Trophoblast cell (in vitro differentiated cells and primary cell): ENCODE measurements around the gene ZC3H14.

Source experiments
- DNase-seq, 2 donors: peaks; one replicate each; pipeline ENCODE4 v3.0.0-alpha.2; 2016
- H2AFZ ChIP-seq: 2 replicates; pipeline ENCODE4 v1.6.1; 2013; ENCODE audit warnings: low read length, moderate library complexity, mild to moderate bottlenecking; ENCODE audit not compliant: insufficient read depth, poor library complexity
- H2AK5ac ChIP-seq: 2 replicates; pipeline ENCODE4 v1.6.1; 2013; ENCODE audit warnings: mild to moderate bottlenecking, low read length
- H2BK120ac ChIP-seq: 2 replicates; pipeline ENCODE4 v1.6.1; 2013; ENCODE audit warnings: low read length, mild to moderate bottlenecking, moderate library complexity; ENCODE audit not compliant: insufficient read depth, poor library complexity
- H2BK12ac ChIP-seq: 2 replicates; pipeline ENCODE4 v1.6.1; 2013; ENCODE audit warnings: mild to moderate bottlenecking, low read length, moderate library complexity
- H2BK5ac ChIP-seq: 2 replicates; pipeline ENCODE4 v1.6.1; 2013; ENCODE audit warnings: low read length, low read depth, moderate library complexity, mild to moderate bottlenecking; ENCODE audit not compliant: poor library complexity
- H3K14ac ChIP-seq: 2 replicates; pipeline ENCODE4 v1.6.1; 2013; ENCODE audit warnings: mild to moderate bottlenecking, low read length
- H3K18ac ChIP-seq: 2 replicates; pipeline ENCODE4 v1.6.1; 2013; ENCODE audit warnings: mild to moderate bottlenecking, low read length
- H3K23ac ChIP-seq: 2 replicates; pipeline ENCODE4 v1.6.1; 2013; ENCODE audit warnings: low read length
- H3K27ac ChIP-seq: 2 replicates; pipeline ENCODE4 v1.5.1; 2013; ENCODE audit warnings: low read depth, mild to moderate bottlenecking, inconsistent platforms, low read length, moderate library complexity
- H3K27me3 ChIP-seq: 2 replicates; pipeline ENCODE4 v1.6.1; 2013; ENCODE audit warnings: inconsistent platforms, mild to moderate bottlenecking, low read length, moderate library complexity; ENCODE audit not compliant: insufficient read depth
- H3K36me3 ChIP-seq, 2 experiments: 1 replicate in 1 of 2; 2 replicates in 1 of 2; pipeline ENCODE4 v1.6.1; 2013; ENCODE audit warnings: low read length in 2 of 2, mild to moderate bottlenecking in 2 of 2, moderate library complexity in 1 of 2; ENCODE audit not compliant: insufficient read depth in 2 of 2, control insufficient read depth in 1 of 2
- H3K4ac ChIP-seq: 2 replicates; pipeline ENCODE4 v1.6.1; 2013; ENCODE audit warnings: low read depth, mild to moderate bottlenecking, low read length, moderate library complexity
- H3K4me1 ChIP-seq, 2 experiments: 1 replicate in 1 of 2; 2 replicates in 1 of 2; pipeline ENCODE4 v1.6.1; 2013; ENCODE audit warnings: low read length in 2 of 2, mild to moderate bottlenecking in 2 of 2, moderate library complexity in 1 of 2; ENCODE audit not compliant: insufficient read depth in 2 of 2, control insufficient read depth in 1 of 2
- H3K4me2 ChIP-seq: 2 replicates; pipeline ENCODE4 v1.6.1; 2013; ENCODE audit warnings: inconsistent platforms, mild to moderate bottlenecking, low read length, moderate library complexity
- H3K4me3 ChIP-seq: 2 replicates; pipeline ENCODE4 v1.5.1; 2013; ENCODE audit warnings: mild to moderate bottlenecking, low read depth, low read length, inconsistent platforms
- H3K79me1 ChIP-seq: one replicate; pipeline ENCODE4 v1.6.1; 2013; ENCODE audit warnings: low read length
- H3K79me2 ChIP-seq: 2 replicates; pipeline ENCODE4 v1.6.1; 2013; ENCODE audit warnings: low read length, mild to moderate bottlenecking; ENCODE audit not compliant: control insufficient read depth, insufficient read depth, poor library complexity
- H3K9ac ChIP-seq: 2 replicates; pipeline ENCODE4 v1.6.1; 2013; ENCODE audit warnings: mild to moderate bottlenecking, low read length
- H3K9me3 ChIP-seq: 2 replicates; pipeline ENCODE4 v1.6.1; 2013; ENCODE audit warnings: low read depth, mild to moderate bottlenecking, control low read depth, inconsistent platforms, low read length; ENCODE audit not compliant: insufficient read depth
- H4K12ac ChIP-seq: 2 replicates; pipeline ENCODE4 v1.6.1; 2013; ENCODE audit warnings: low read depth, mild to moderate bottlenecking, low read length, moderate library complexity
- H4K8ac ChIP-seq: 2 replicates; pipeline ENCODE4 v1.6.1; 2013; ENCODE audit warnings: low read depth, mild to moderate bottlenecking, low read length, moderate library complexity
- H4K91ac ChIP-seq: one replicate; pipeline ENCODE4 v1.6.1; 2013; ENCODE audit warnings: low read depth, mild to moderate bottlenecking, low read length, moderate library complexity
- WGBS: extraction: QIAGEN DNeasy Blood & Tissue Kit; methylation state at CpG from one replicate; pipeline ENCODE4 v1.1.7; 2013; ENCODE audit warnings: missing lambda C conversion rate; ENCODE audit not compliant: insufficient read length, insufficient coverage; ENCODE audit errors: extremely low coverage; 5-methylcytosine and 5-hydroxymethylcytosine counted together

ZC3H14 gene

GRCh38 chr14:88590173-88590572 is 27.3 kb downstream of the ZC3H14 start:
- Histone ChIP-seq H3K23ac (no peak overlapping the region), H3K14ac (no peak overlapping the region)
- WGBS = no CpG with 5 or more reads among the region's 4 CpGs

GRCh38 chr14:88592031-88592430 is 29.2 kb downstream of the ZC3H14 start:
- no peaks in the 10 kb centered on the region for H3K9me3 ChIP-seq
- H2BK5ac ChIP-seq = no peak overlapping the region

More at GRCh38 chr14:88590173-88590572, 27.3 kb downstream of the ZC3H14 start:
- H4K91ac ChIP-seq = no peak overlapping the region
- no peaks in the 10 kb centered on the region for H3K27me3 ChIP-seq
- no peak overlapping the region for H3K9ac ChIP-seq
- no peak overlapping the region for H2AK5ac ChIP-seq
- no peak overlapping the region for H4K12ac ChIP-seq
- no peak overlapping the region for H2BK5ac ChIP-seq
- H3K9me3 ChIP-seq = no peaks in the 10 kb centered on the region
- H3K79me1 ChIP-seq = no peaks in the 10 kb centered on the region
- H2BK120ac ChIP-seq = no peak overlapping the region
- H2AFZ ChIP-seq = no peak overlapping the region
- H3K4me1 ChIP-seq = no peaks in the 10 kb centered on the region
- no peak overlapping the region for H3K4ac ChIP-seq
- no peak overlapping the region for H4K8ac ChIP-seq
- H3K36me3 ChIP-seq = peaks cover 14 to 21% of the 10 kb centered on the region in 2 experiments
- no peak overlapping the region for H3K18ac ChIP-seq
- no peak overlapping the region for H3K4me3 ChIP-seq
- no peak overlapping the region for H2BK12ac ChIP-seq
- H3K4me2 ChIP-seq = no peak overlapping the region
- DNase-seq = no peak
- no peaks in the 10 kb centered on the region for H3K79me2 ChIP-seq
- no peak overlapping the region for H3K27ac ChIP-seq

GRCh38 chr14:88597038-88597437 is 34.2 kb downstream of the ZC3H14 start:
- Histone ChIP-seq H3K4ac (no peak overlapping the region), H3K4me3 (no peak overlapping the region), H2AK5ac (no peak overlapping the region), H3K14ac (no peak overlapping the region), H3K9me3 (no peaks in the 10 kb centered on the region), H2BK12ac (no peak overlapping the region), H3K18ac (no peak overlapping the region), H3K9ac (no peak overlapping the region), H2AFZ (no peak overlapping the region), H3K79me2 (no peaks in the 10 kb centered on the region), H2BK5ac (no peak overlapping the region), H3K23ac (no peak overlapping the region), H3K4me2 (no peak overlapping the region), H3K79me1 (no peaks in the 10 kb centered on the region), H2BK120ac (no peak overlapping the region), H3K27ac (no peak overlapping the region), H4K8ac (no peak overlapping the region), H3K4me1 (no peaks in the 10 kb centered on the region), H4K12ac (no peak overlapping the region), H4K91ac (no peak overlapping the region), H3K27me3 (no peaks in the 10 kb centered on the region), H3K36me3 (peaks cover 25 to 42% of the 10 kb centered on the region in 2 experiments)
- no peak for DNase-seq
- no CpG with 5 or more reads among the region's 4 CpGs for WGBS

More at GRCh38 chr14:88592031-88592430, 29.2 kb downstream of the ZC3H14 start:
- DNase-seq = no peak
- Histone ChIP-seq H2BK120ac (no peak overlapping the region), H3K27ac (no peak overlapping the region), H4K91ac (no peak overlapping the region), H4K8ac (no peak overlapping the region), H4K12ac (no peak overlapping the region), H2BK12ac (no peak overlapping the region), H3K4me1 (no peaks in the 10 kb centered on the region), H3K36me3 (peaks cover 10 to 27% of the 10 kb centered on the region in 2 experiments), H3K79me1 (no peaks in the 10 kb centered on the region), H3K4me2 (no peak overlapping the region), H3K23ac (no peak overlapping the region), H3K4ac (no peak overlapping the region), H2AFZ (no peak overlapping the region), H3K18ac (no peak overlapping the region), H3K27me3 (no peaks in the 10 kb centered on the region), H3K79me2 (no peaks in the 10 kb centered on the region), H2AK5ac (no peak overlapping the region), H3K9ac (no peak overlapping the region), H3K14ac (no peak overlapping the region), H3K4me3 (no peak overlapping the region)
- WGBS = no CpG with 5 or more reads among the region's 1 CpG

DNA sequence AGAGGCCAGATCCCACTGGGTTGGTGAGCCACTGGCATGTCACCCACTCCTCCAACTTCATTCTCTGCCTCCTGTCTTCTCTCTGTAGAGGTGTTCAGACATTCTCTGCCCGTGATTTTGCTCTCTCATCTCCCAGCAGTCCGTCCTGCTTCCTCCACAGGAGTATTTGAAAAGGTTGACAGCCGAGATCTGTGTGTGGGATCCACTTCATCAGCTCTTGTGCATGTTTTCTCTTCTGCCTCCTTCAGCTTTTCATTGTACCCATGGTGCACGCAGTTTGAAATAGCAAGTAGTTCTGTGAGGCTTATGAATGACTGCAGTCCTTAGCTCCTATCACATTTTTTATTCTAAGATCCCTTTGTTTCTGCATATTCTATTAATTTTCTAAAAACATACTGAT is 34.8 kb downstream of the ZC3H14 start:
- Histone ChIP-seq H2AFZ (no peak overlapping the region), H3K27me3 (no peaks in the 10 kb centered on the region), H3K27ac (no peak overlapping the region), H4K8ac (no peak overlapping the region), H3K79me2 (no peaks in the 10 kb centered on the region), H3K4me1 (no peaks in the 10 kb centered on the region), H3K4ac (no peak overlapping the region), H3K36me3 (peaks cover 25 to 46% of the 10 kb centered on the region in 2 experiments), H3K18ac (no peak overlapping the region), H4K91ac (no peak overlapping the region), H2AK5ac (no peak overlapping the region), H3K79me1 (no peaks in the 10 kb centered on the region), H2BK12ac (no peak overlapping the region), H2BK5ac (no peak overlapping the region), H2BK120ac (no peak overlapping the region), H3K4me3 (no peak overlapping the region), H3K23ac (no peak overlapping the region), H3K9ac (no peak overlapping the region), H3K9me3 (no peaks in the 10 kb centered on the region), H3K4me2 (no peak overlapping the region), H4K12ac (no peak overlapping the region), H3K14ac (no peak overlapping the region)
- WGBS = no CpG with 5 or more reads among the region's 4 CpGs
- no peak for DNase-seq
